ENCODE data around the gene BRI3.

BRI3 gene

DNA sequence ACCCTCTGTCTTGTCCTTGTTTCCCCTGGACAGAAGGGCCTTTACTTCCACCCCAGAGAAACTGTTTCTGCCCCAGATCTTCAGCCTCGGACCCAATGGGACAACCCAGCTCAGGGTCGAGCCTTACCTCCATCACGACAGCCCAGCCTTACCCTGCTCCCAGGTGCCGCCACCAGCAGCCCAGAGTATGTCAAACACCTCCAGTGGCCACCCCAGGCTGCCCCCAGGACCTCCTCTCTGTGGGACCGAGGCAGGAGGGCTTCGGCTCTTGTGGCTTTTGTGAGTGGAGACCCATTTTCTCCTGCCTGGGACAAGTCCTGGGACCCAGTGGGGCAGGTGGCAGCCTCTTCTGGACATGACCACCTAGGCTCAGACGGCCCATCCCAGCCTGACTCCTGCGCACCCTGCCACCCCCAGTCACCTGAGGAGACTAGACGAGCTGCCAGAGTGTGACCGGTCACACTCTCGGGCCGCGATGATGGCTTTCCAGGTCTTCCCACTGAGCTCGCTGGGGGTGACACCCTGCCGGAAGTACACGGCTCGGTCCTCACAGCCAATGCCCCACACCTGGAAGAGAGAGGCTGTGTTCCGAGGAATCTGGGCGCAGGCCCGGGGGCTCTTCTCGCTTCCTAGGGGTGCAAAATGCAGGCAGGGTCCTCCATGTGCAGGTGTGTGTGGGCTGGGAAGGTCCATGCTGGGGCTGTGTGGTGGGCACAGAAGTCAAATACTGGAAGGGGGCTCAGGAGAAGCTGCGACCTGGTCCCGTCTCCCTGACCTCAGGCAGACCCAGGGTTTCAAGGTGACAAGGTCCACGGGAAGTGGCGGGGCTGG, 44.9 kb upstream of the BRI3 start:
- no peak overlapping the region for H3K4me3 ChIP-seq (ENCODE audit: low read depth, low read length)

DNA sequence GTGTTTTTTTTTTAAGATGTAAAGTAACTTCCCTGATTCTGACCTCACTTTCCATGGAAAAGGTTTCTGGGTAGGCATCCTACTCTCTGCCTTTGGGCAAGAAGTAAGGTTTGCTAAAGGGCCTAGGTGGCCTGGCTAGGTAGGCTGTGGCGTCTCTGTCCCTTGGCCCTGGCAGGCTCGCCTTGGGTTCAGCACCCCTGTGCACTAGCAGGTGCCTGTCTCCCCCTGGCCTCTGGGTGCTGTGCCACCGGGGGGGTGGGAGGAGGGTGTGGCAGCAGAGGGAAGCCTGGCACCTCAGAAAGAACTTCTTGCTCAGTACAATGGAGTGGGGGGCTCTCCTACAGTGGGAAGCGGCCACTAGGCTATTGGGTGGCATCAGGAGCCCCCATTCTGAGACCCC, 43.4 kb upstream of the BRI3 start:
- TF ChIP-seq, protein P1, sequence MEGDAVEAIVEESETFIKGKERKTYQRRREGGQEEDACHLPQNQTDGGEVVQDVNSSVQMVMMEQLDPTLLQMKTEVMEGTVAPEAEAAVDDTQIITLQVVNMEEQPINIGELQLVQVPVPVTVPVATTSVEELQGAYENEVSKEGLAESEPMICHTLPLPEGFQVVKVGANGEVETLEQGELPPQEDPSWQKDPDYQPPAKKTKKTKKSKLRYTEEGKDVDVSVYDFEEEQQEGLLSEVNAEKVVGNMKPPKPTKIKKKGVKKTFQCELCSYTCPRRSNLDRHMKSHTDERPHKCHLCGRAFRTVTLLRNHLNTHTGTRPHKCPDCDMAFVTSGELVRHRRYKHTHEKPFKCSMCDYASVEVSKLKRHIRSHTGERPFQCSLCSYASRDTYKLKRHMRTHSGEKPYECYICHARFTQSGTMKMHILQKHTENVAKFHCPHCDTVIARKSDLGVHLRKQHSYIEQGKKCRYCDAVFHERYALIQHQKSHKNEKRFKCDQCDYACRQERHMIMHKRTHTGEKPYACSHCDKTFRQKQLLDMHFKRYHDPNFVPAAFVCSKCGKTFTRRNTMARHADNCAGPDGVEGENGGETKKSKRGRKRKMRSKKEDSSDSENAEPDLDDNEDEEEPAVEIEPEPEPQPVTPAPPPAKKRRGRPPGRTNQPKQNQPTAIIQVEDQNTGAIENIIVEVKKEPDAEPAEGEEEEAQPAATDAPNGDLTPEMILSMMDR (IDR thresholded peaks at IDR 0.05; ENCODE audit: low read depth, low read length) = no peak
- no peak for DNase-seq (ENCODE audit: low read depth, low spot score)
- H3K4me3 ChIP-seq (ENCODE audit: low read depth, low read length) = no peak overlapping the region
- in situ Hi-C loops (cut with HindIII; ENCODE audit: low sequenced_read_pairs) = no loop called here

More for the DNA sequence above, 44.9 kb upstream of the BRI3 start:
- DNase-seq (ENCODE audit: low read depth, low spot score) = no peak
- in situ Hi-C loops (cut with HindIII; ENCODE audit: low sequenced_read_pairs) = no loop called here
- TF ChIP-seq, protein P1 (IDR thresholded peaks at IDR 0.05; ENCODE audit: low read depth, low read length) = no peak

DNA sequence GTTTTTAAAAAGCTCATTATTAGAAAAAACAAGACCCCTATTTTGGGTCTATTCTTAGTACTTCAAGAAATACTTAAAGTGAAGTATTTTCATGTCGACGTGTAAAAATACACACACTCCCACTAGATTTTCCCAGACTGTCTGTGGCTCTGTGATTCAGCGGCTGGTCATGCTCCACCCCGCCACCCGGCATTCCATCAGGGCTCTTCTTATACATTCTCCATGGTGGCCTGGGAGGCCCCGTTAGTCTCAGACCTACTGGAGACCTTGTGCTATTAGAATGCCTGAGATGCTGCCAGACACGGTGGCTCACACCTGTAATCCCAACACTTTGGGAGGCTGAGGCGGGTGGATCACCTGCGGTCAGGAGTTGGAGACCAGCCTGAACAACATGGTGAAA, 42.5 kb upstream of the BRI3 start:
- in situ Hi-C loops (cut with HindIII; ENCODE audit: low sequenced_read_pairs) = no loop called here
- TF ChIP-seq, protein P1 (IDR thresholded peaks at IDR 0.05; ENCODE audit: low read depth, low read length) = no peak
- DNase-seq (ENCODE audit: low read depth, low spot score) = peak; percentile 42
- H3K4me3 ChIP-seq (ENCODE audit: low read depth, low read length) = no peak overlapping the region

DNA sequence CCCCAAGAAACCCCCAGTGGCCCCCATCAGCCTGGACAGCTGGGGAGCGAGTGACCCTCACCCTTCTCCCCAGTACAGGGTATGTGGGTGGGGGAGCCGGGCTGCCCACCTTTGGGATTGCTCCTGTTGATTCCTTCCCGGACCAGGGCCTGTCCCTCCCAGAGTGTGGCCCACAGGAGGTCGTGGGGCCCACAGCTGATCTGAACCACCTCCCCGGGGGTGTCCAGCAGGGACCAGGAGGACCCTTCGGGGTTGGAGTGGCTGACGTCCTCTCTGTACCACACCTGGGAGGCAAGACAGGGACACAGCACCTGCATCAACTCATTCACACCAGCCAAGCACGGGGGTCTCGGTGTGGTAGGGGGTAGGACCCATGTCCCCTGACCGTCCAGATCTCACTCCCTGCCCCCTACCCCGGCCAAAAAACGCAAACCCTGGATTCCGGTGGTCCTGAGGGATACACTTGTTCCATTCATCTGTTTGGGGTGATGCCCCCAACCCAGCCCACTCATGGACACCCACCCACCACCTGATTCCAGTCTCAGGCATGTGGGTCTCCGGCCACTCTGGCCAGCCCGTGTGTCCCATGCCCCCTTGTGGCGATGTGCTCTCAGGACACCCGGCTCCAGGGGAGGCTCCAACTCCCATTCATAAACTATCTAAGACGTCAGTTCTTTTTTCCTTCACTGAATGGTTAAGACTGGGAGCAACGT, 40.4 kb upstream of the BRI3 start:
- no peak overlapping the region for H3K4me3 ChIP-seq (ENCODE audit: low read depth, low read length)
- TF ChIP-seq, protein P1 (IDR thresholded peaks at IDR 0.05; ENCODE audit: low read depth, low read length) = peak; percentile 86
- in situ Hi-C loops (cut with HindIII; ENCODE audit: low sequenced_read_pairs) = no loop called here
- DNase-seq (ENCODE audit: low read depth, low spot score) = peak; percentile 46

DNA sequence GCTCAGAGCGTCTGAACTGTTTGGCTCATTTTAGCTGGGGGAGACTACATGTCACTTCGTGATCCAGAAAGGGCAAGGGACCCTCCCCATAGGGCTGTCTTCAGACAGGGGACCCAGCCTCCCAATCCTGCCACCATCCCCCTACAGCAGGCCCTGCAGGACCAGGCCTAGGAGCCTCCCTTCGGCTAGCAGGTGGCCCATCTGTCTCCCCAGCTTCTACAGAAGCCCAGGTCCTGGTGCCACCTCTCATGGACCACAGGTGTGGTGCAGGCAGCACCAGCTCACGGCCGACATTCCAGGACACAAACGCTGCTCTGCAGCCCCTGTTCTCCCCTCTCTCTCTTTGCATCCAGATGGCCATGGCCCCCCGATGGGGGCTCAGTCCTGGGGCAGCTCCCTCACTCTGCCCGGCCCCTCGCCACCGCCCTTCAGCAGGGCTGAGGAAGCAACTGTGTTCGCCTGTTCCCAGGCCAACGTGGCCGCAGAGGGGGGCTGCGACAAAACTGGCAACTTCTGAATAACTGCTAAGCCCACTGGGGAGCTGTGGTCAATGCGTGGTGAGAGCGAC, 39.7 kb upstream of the BRI3 start:
- TF ChIP-seq, protein P1 (IDR thresholded peaks at IDR 0.05; ENCODE audit: low read depth, low read length) = no peak
- DNase-seq (ENCODE audit: low read depth, low spot score) = no peak
- H3K4me3 ChIP-seq (ENCODE audit: low read depth, low read length) = no peak overlapping the region
- in situ Hi-C loops (cut with HindIII; ENCODE audit: low sequenced_read_pairs) = no loop called here

DNA sequence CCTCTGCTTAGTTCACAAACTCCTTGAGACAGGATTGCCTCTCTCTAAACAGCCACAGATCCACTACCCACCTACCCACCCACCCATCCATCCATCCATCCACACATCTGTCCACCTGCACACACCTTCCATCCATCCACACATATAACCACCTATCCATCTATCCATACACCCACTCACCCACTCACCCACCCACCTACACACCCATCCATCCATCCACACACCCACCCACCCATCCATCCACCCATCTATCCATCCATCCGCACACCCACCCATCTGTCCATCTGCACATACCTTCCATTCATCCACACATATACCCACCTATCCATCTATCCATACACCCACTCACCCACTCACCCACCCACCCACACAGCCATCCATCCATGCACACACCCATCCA, 39.1 kb upstream of the BRI3 start:
- H3K4me3 ChIP-seq (ENCODE audit: low read depth, low read length) = no peak overlapping the region
- DNase-seq (ENCODE audit: low read depth, low spot score) = no peak
- TF ChIP-seq, protein P1 (IDR thresholded peaks at IDR 0.05; ENCODE audit: low read depth, low read length) = no peak
- in situ Hi-C loops (cut with HindIII; ENCODE audit: low sequenced_read_pairs) = no loop called here

All from astrocyte of the spinal cord (primary cell).